GM10266 (cell line): Measurements from ENCODE around the gene PRICKLE2.

Experiments
- DNase-seq: peaks from one replicate; pipeline ENCODE4 v3.0.0; 2012; ENCODE audit errors: extremely low spot score
- CTCF ChIP-seq: IDR thresholded peaks from 2 replicates; pipeline ENCODE4 v1.5.1; 2012; ENCODE audit warnings: mild to moderate bottlenecking, low read depth; ENCODE audit not compliant: control insufficient read depth, insufficient read depth; ENCODE audit errors: missing control alignments

The PRICKLE2 gene

GRCh38 chr3:64224826-64225610 is at the start of gene PRICKLE2:
Gene PRICKLE2, minus strand, starts transcription at chr3:64225466. Its CDS starts 26,539 bp downstream, at chr3:64198927.
- no peak for TF ChIP-seq CTCF
- peak; percentile 6 for DNase-seq

- no peak for DNase-seq
- no peak for TF ChIP-seq CTCF
Observed at GRCh38 chr3:64272842-64273241, 47.6 kb upstream of the PRICKLE2 start.

- no peak for TF ChIP-seq CTCF
- no peak for DNase-seq
Observed at GRCh38 chr3:64272271-64272670, 47.0 kb upstream of the PRICKLE2 start.

GRCh38 chr3:64271631-64272030 is 46.4 kb upstream of the PRICKLE2 start:
- DNase-seq: no peak
- TF ChIP-seq CTCF: no peak

GRCh38 chr3:64270866-64271260 is 45.6 kb upstream of the PRICKLE2 start:
- TF ChIP-seq CTCF: no peak
- no peak for DNase-seq

GRCh38 chr3:64270142-64270865 is 45.0 kb upstream of the PRICKLE2 start:
- TF ChIP-seq CTCF: no peak
- no peak for DNase-seq

- TF ChIP-seq CTCF: no peak
- no peak for DNase-seq
Observed at GRCh38 chr3:64268926-64269325, 43.7 kb upstream of the PRICKLE2 start.
